ENCODE measurements around the gene NPBWR2. TPM values are rescaled to one million over a fixed set of nuclear protein-coding genes. Genes with fewer than 3 reads are reported as not detected.

The NPBWR2 gene
- total RNA-seq, 1 donor from 2014 or later: not detected

DNA sequence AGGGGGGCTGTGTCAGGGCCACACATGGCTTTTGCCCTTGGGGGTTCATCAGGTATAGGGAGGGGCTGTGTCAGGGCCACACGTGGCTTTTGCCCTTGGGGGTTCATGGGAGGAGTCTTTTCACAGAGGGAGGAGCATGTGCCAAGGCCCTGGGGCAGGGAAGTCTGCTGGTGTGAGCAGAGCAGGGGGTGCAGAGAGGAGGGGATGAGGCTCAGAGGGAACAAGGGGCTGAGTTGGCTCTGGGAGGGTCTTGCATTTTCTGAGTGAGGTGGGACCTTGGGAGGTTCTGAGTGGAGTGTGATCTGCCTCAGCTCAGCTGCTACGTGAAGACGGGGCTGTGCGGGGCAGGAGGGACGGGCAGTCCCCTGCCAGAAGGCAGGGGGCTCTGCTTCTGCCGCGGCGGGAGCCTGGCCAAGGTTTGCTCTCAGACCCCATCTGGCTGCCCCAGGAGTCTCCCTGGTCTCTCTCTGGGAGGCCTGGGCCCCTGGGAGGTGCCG is 51.9 kb downstream of the NPBWR2 start:
- no peak for ATAC-seq
- no peak for DNase-seq
- intact Hi-C loops (cut with micrococcal nuclease): no loop called here

DNA sequence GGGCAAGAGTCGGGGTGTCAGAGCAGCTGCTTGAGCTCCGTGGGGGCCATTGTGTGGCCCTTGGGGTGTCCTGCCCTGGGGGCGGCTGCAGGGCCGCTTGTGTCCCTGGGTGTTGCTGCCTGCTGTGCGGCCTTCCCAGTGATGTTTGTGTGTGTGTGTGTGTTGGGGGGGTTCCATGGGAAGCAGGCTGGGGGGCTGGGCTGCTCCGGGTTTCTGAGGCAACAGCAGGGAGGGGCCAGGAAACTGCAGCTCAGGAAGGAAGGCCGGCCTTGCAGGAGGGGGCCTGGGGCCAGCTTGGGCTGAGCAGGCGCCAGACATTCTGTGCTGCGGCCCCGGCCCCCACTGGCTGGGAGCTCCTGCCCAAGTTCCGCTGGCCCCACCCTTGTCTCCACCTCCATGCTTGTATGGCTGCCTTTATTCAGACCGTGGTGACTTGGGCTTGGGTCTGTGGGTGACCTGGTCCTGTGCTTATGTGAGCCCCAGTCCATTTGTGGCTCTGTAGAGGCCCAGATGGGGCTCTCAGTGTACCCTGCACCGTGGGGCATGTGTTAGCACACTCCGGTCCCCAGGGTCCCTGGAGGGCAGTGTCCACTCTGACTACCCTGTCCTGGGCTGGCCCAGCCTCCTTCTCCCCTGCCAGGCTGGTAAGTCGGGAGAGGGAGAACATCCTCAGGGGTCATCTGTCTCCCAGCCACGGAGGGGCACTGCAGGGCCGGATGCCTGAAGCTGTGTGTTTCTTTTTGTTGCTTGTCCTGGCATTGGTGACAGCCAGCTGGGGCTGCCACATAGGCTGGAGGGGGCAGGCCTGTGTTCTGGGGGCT is 53.3 kb downstream of the NPBWR2 start:
- intact Hi-C loops (cut with micrococcal nuclease): no loop called here
- DNase-seq: peak; percentile 77
- ATAC-seq: peak; percentile 33

Small RNAs within 50 kb of the gene (microRNA-seq; reads per million reads assigned to microRNA genes)
- gene MIR6813 (ENCODE audit: borderline number of aligned reads): not detected

Other genes with a start within 250 kb of the NPBWR2 start
- gene ABHD16B, start 246.1 kb downstream of the NPBWR2 start, total RNA-seq: not detected
- 78.0 TPM for gene TPD52L2, start 242.3 kb downstream of the NPBWR2 start, total RNA-seq
- gene DNAJC5, start 212.4 kb downstream of the NPBWR2 start, total RNA-seq: 47.3 TPM
- gene UCKL1, start 151.1 kb downstream of the NPBWR2 start, total RNA-seq: 59.9 TPM
- gene ZNF512B, start 137.6 kb downstream of the NPBWR2 start, total RNA-seq: 14.0 TPM
- 6.4 TPM for gene SAMD10, start 127.9 kb downstream of the NPBWR2 start, total RNA-seq
- gene PRPF6, start 126.4 kb downstream of the NPBWR2 start, total RNA-seq: 50.6 TPM
- 0.35 TPM for gene C20orf204, start 71.4 kb downstream of the NPBWR2 start, total RNA-seq
- gene SOX18, start 57.9 kb downstream of the NPBWR2 start, total RNA-seq: 36.8 TPM
- 35.6 TPM for gene TCEA2, start 44.4 kb downstream of the NPBWR2 start, total RNA-seq
- 5.4 TPM for gene RGS19, start 28.0 kb downstream of the NPBWR2 start, total RNA-seq
- gene OPRL1, start 27.5 kb downstream of the NPBWR2 start, total RNA-seq: 0.27 TPM
- gene LKAAEAR1, start 23.2 kb downstream of the NPBWR2 start, total RNA-seq: not detected
- 0.20 TPM for gene MYT1, start 56.9 kb upstream of the NPBWR2 start, total RNA-seq
- gene PCMTD2, start 148.2 kb upstream of the NPBWR2 start, total RNA-seq: 87.2 TPM